T-cell (primary cell): ENCODE results near the gene ATIC. TPM values are rescaled to one million over a fixed set of nuclear protein-coding genes. Genes with fewer than 3 reads are reported as not detected.
A peak's percentile ranks its signal among the peaks of the same experiment; 100 is the strongest.

Experiments used
- ATAC-seq, 4 experiments: fragments of 200-7000 bp in 3 of 4; fragments of 150-1000 bp in 1 of 4; cut with Tn5 transposase; replicated peaks in 1 of 4; 1 replicate in 3 of 4; 2 replicates in 1 of 4; pipeline ENCODE4 v1.10.0; 2021; ENCODE audit warnings: moderate library complexity in 3 of 4, mild to moderate bottlenecking in 2 of 4, moderate number of reproducible peaks in 1 of 4
- CTCF ChIA-PET, 2 donors: fragments of 300-600 bp; sonication (Branson Sonifier 250); formaldehyde crosslinking; loops; one replicate each; lab custom pipeline; 2022; ENCODE audit warnings: antibody characterized with exemption in 2 of 2; lab: Charles Lee
- POLR2A ChIA-PET, 2 donors: fragments of 300-600 bp; sonication (Branson Sonifier 250); formaldehyde crosslinking; loops; one replicate each; lab custom pipeline; 2022; ENCODE audit warnings: antibody characterized with exemption in 2 of 2; lab: Charles Lee
- DNase-seq, 35 experiments: peaks; one replicate each; pipeline versions ENCODE4 v3.0.0 to v3.0.0-alpha.2; 2013 to 2023
- H3K27ac ChIP-seq: one replicate; pipeline ENCODE4 v1.5.1; 2013; ENCODE audit warnings: low read length
- H3K27me3 ChIP-seq, 2 experiments: replicated peaks in 1 of 2; 1 replicate in 1 of 2; 2 replicates in 1 of 2; pipeline versions ENCODE4 v1.6.1 to v1.7.0; 2013; ENCODE audit warnings: low read length in 1 of 2, mixed read lengths in 1 of 2; ENCODE audit not compliant: control insufficient read depth in 2 of 2, insufficient read depth in 2 of 2; ENCODE audit errors: extremely low read depth in 1 of 2
- H3K36me3 ChIP-seq, 2 donors: 1 replicate in 1 of 2; 2 replicates in 1 of 2; pipeline versions ENCODE4 v1.6.1 to v1.7.0; 2013; ENCODE audit warnings: low read length in 1 of 2; ENCODE audit not compliant: control insufficient read depth in 2 of 2, insufficient read depth in 1 of 2; ENCODE audit errors: extremely low read depth in 1 of 2
- H3K4me1 ChIP-seq, 2 experiments: 1 replicate in 1 of 2; 2 replicates in 1 of 2; pipeline versions ENCODE4 v1.6.1 to v1.7.0; 2013; ENCODE audit warnings: low read length in 2 of 2, mixed read lengths in 1 of 2; ENCODE audit not compliant: insufficient read depth in 2 of 2, control insufficient read depth in 1 of 2; ENCODE audit errors: extremely low read depth in 1 of 2
- H3K4me3 ChIP-seq, 2 donors: 1 replicate in 1 of 2; 2 replicates in 1 of 2; pipeline versions ENCODE4 v1.5.1 to v1.7.0; 2013; ENCODE audit warnings: mild to moderate bottlenecking in 2 of 2, low read length in 1 of 2, moderate library complexity in 1 of 2; ENCODE audit not compliant: control insufficient read depth in 1 of 2; ENCODE audit errors: extremely low read depth in 1 of 2
- H3K9me3 ChIP-seq: 2 replicates; pipeline ENCODE4 v1.7.0; 2013
- H3K27ac Mint-ChIP-seq, 2 donors: one replicate each; pipeline ENCODE4 v1.8.0; 2020 to 2021; ENCODE audit warnings: mild to moderate bottlenecking in 2 of 2, mixed read lengths in 2 of 2
- H3K27me3 Mint-ChIP-seq, 2 donors: one replicate each; pipeline ENCODE4 v1.8.0; 2021 to 2022; ENCODE audit warnings: mixed read lengths in 2 of 2
- H3K36me3 Mint-ChIP-seq: one replicate; pipeline ENCODE4 v1.8.0; 2021; ENCODE audit warnings: mixed read lengths
- H3K4me1 Mint-ChIP-seq, 3 donors: one replicate each; pipeline ENCODE4 v1.8.0; 2020 to 2022; ENCODE audit warnings: mixed read lengths in 3 of 3, mild to moderate bottlenecking in 1 of 3
- H3K4me3 Mint-ChIP-seq, 3 donors: one replicate each; pipeline ENCODE4 v1.8.0; 2020 to 2022; ENCODE audit warnings: mild to moderate bottlenecking in 3 of 3, mixed read lengths in 3 of 3, moderate library complexity in 3 of 3
- H3K9me3 Mint-ChIP-seq, 3 donors: one replicate each; pipeline ENCODE4 v1.8.0; 2020 to 2022; ENCODE audit warnings: mixed read lengths in 3 of 3
- WGBS: methylation state at CpG from one replicate; pipeline ENCODE4 v1.1.5; 2013; ENCODE audit warnings: missing lambda C conversion rate; ENCODE audit not compliant: insufficient coverage; 5-methylcytosine and 5-hydroxymethylcytosine counted together
- total RNA-seq, 35 experiments: library from RNA in 6 of 35; stranded (reverse) in 6 of 35; fragments of 120-200 nt in 1 of 35; gene quantifications; one replicate each; pipeline versions ENCODE4 v1.2.1 to v1.2.4 and lab custom pipeline; 2013 to 2026

The ATIC gene
- total RNA-seq, 5 donors from 2014 or later (not counting 1 experiment from before 2014, with no cell fraction given): 61.9 to 97.4 (median 78.8) TPM

GRCh38 chr2:215319500-215319899, 7.6 kb downstream of the ATIC start:
- Histone ChIP-seq H3K4me1 (no peaks in the 10 kb centered on the region), H3K36me3 (peaks cover 3 to 52% of the 10 kb centered on the region in 2 donors), H3K9me3 (no peaks in the 10 kb centered on the region), H3K27me3 (no peaks in the 10 kb centered on the region), H3K4me3 (no peak overlapping the region), H3K27ac (no peak overlapping the region)
- Mint-ChIP-seq H3K36me3 (peaks cover 54% of the 10 kb centered on the region), H3K4me3 (no peak overlapping the region), H3K27me3 (no peaks in the 10 kb centered on the region), H3K9me3 (no peaks in the 10 kb centered on the region), H3K27ac (no peak overlapping the region), H3K4me1 (peaks cover 43 to 45% (median 44%) of the 10 kb centered on the region in 3 donors)
- no peak for ATAC-seq
- ChIA-PET CTCF (interaction anchor here in 1 of 2 donors (0.6 kb wide), 1 partner anchor 1914 kb away, joined by 3 read pairs; no protein-coding TSS in a partner anchor), POLR2A (no interaction called here)
- no peak for DNase-seq
- WGBS: 100% methylated on average over 1 of the region's 5 CpGs

GRCh38 chr2:215320102-215320501, 8.2 kb downstream of the ATIC start:
- Mint-ChIP-seq H3K9me3 (no peaks in the 10 kb centered on the region), H3K4me1 (peaks cover 39 to 42% (median 42%) of the 10 kb centered on the region in 3 donors), H3K27ac (peak overlapping the region in 1 of 2 donors; percentile 24), H3K27me3 (no peaks in the 10 kb centered on the region), H3K36me3 (peaks cover 51% of the 10 kb centered on the region), H3K4me3 (no peak overlapping the region)
- H3K36me3 ChIP-seq: peaks cover 6 to 56% of the 10 kb centered on the region in 2 donors
- H3K27ac ChIP-seq: no peak overlapping the region
- DNase-seq (no peak), ATAC-seq (no peak)
- no peaks in the 10 kb centered on the region for H3K27me3 ChIP-seq
- 100% methylated on average over 2 of the region's 3 CpGs for WGBS
- no peaks in the 10 kb centered on the region for H3K4me1 ChIP-seq
- H3K4me3 ChIP-seq: no peak overlapping the region
- H3K9me3 ChIP-seq: no peaks in the 10 kb centered on the region
- POLR2A ChIA-PET: no interaction called here
- CTCF ChIA-PET: no interaction called here

GRCh38 chr2:215320679-215321078, 8.8 kb downstream of the ATIC start:
- WGBS: 90% methylated on average over 4 of the region's 7 CpGs
- DNase-seq (no peak), ATAC-seq (no peak)
- H3K27me3 Mint-ChIP-seq: no peaks in the 10 kb centered on the region
- ChIA-PET POLR2A (interaction anchor here in 1 of 2 donors (0.6 kb wide), 1 partner anchor 13 kb away, joined by 6 read pairs; no protein-coding TSS in a partner anchor), CTCF (no interaction called here)
- no peak overlapping the region for H3K4me3 Mint-ChIP-seq
- no peak overlapping the region for H3K27ac ChIP-seq
- peaks cover 9 to 52% of the 10 kb centered on the region in 2 donors for H3K36me3 ChIP-seq
- no peaks in the 10 kb centered on the region for H3K9me3 ChIP-seq
- no peak overlapping the region for H3K4me3 ChIP-seq
- H3K36me3 Mint-ChIP-seq: peaks cover 52% of the 10 kb centered on the region
- H3K9me3 Mint-ChIP-seq: no peaks in the 10 kb centered on the region
- no peaks in the 10 kb centered on the region for H3K4me1 ChIP-seq
- peak overlapping the region in 1 of 2 donors; percentile 5 for H3K27ac Mint-ChIP-seq
- H3K27me3 ChIP-seq: no peaks in the 10 kb centered on the region
- H3K4me1 Mint-ChIP-seq: peaks cover 38 to 43% (median 40%) of the 10 kb centered on the region in 3 donors

GRCh38 chr2:215324811-215325210, 13.0 kb downstream of the ATIC start:
- no peaks in the 10 kb centered on the region for H3K27me3 ChIP-seq
- CTCF ChIA-PET: interaction anchor here in 1 of 2 donors (0.6 to 0.9 kb wide), 3 partner anchors 11 to 86 kb away, joined by 3 to 4 read pairs (median 4); no protein-coding TSS in a partner anchor
- no peak overlapping the region for H3K4me3 ChIP-seq
- peaks cover 33 to 45% (median 35%) of the 10 kb centered on the region in 3 donors for H3K4me1 Mint-ChIP-seq
- H3K9me3 ChIP-seq: no peaks in the 10 kb centered on the region
- no peak overlapping the region for H3K27ac Mint-ChIP-seq
- H3K36me3 ChIP-seq: peaks cover 27 to 58% of the 10 kb centered on the region in 2 donors
- WGBS: 100% methylated on average over 1 of the region's 6 CpGs
- H3K27me3 Mint-ChIP-seq: no peaks in the 10 kb centered on the region
- DNase-seq (no peak), ATAC-seq (no peak)
- no peaks in the 10 kb centered on the region for H3K9me3 Mint-ChIP-seq
- H3K4me3 Mint-ChIP-seq: no peak overlapping the region
- H3K4me1 ChIP-seq: no peaks in the 10 kb centered on the region
- POLR2A ChIA-PET: no interaction called here
- no peak overlapping the region for H3K27ac ChIP-seq
- peaks cover 63% of the 10 kb centered on the region for H3K36me3 Mint-ChIP-seq

GRCh38 chr2:215328066-215328465, 16.2 kb downstream of the ATIC start:
- ChIA-PET POLR2A (no interaction called here), CTCF (no interaction called here)
- Histone ChIP-seq H3K4me3 (no peak overlapping the region), H3K4me1 (no peaks in the 10 kb centered on the region), H3K27ac (no peak overlapping the region), H3K36me3 (peaks cover 29 to 53% of the 10 kb centered on the region in 2 donors), H3K27me3 (no peaks in the 10 kb centered on the region), H3K9me3 (no peaks in the 10 kb centered on the region)
- DNase-seq: no peak
- Mint-ChIP-seq H3K4me3 (no peak overlapping the region), H3K27me3 (no peaks in the 10 kb centered on the region), H3K27ac (no peak overlapping the region), H3K4me1 (peaks cover 32 to 34% (median 33%) of the 10 kb centered on the region in 3 donors), H3K36me3 (peaks cover 62% of the 10 kb centered on the region), H3K9me3 (no peaks in the 10 kb centered on the region)
- WGBS: 98% methylated on average over 4 of the region's 5 CpGs
- no peak for ATAC-seq

- Mint-ChIP-seq H3K4me3 (no peak overlapping the region), H3K27ac (no peak overlapping the region), H3K27me3 (no peaks in the 10 kb centered on the region), H3K9me3 (no peaks in the 10 kb centered on the region), H3K4me1 (peaks cover 14 to 18% (median 16%) of the 10 kb centered on the region in 3 donors), H3K36me3 (peaks cover 61% of the 10 kb centered on the region)
- Histone ChIP-seq H3K27me3 (no peaks in the 10 kb centered on the region), H3K4me1 (no peaks in the 10 kb centered on the region), H3K9me3 (no peaks in the 10 kb centered on the region), H3K27ac (no peak overlapping the region), H3K36me3 (peaks cover 3 to 62% of the 10 kb centered on the region in 2 donors), H3K4me3 (no peak overlapping the region)
- WGBS: no CpG with 5 or more reads among the region's 5 CpGs
- DNase-seq (no peak), ATAC-seq (no peak)
- ChIA-PET POLR2A (interaction anchor here in 1 of 2 donors (0.6 kb wide), 1 partner anchor 24 kb away, joined by 3 read pairs; no protein-coding TSS in a partner anchor), CTCF (interaction anchor here in 1 of 2 donors (0.5 kb wide), 1 partner anchor 495 kb away, joined by 3 read pairs; no protein-coding TSS in a partner anchor)
Observed at GRCh38 chr2:215332872-215333595, 21.2 kb downstream of the ATIC start.
